Measurements from ENCODE around the gene LHX4. TPM values are rescaled to one million over a fixed set of nuclear protein-coding genes. Genes with fewer than 3 reads are reported as not detected.

LHX4 gene
- total and polyA plus RNA-seq, 2 of the 8 experiments (the other 6 are each of a cell fraction or from before 2014, with no cell fraction given): 0.85 to 4.9 TPM

DNA sequence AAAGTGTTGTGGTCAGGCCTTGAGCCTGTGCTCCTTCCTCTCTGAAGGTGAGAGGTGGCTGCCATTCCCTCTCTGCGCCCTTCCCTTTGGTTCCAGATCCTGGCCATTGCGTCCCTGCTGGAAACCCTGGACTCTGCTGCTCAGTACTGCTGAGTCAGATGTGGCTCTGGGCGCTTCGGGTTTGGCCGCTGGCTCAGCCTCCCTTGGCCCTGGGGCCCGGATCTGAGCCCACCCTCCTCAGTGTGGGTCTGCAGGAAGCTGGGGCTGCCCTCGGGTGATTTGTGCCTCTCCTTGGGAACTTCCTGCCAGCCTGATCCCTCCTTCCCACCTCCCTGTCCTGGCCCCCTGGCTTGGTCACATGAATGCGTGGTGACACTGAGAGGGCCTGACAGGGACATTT, 43.2 kb upstream of the LHX4 start:
- H3K18ac ChIP-seq (ENCODE audit: extremely low read depth, low read length): no peak overlapping the region
- no peak overlapping the region for H3K27ac ChIP-seq (ENCODE audit: low read depth, low read length)
- no peak overlapping the region for H2BK12ac ChIP-seq (ENCODE audit: low read depth, low read length)
- H2AK5ac ChIP-seq (ENCODE audit: low read depth, low read length): no peak overlapping the region
- 83% methylated on average over 8 of the region's 8 CpGs; no CpG with 5 or more reads in 1 of the 2 experiments for WGBS, 2 experiments (ENCODE audit: extremely low coverage in 1 of 2, insufficient coverage in 1 of 2, insufficient read length in 1 of 2, insufficient replicate concordance in 2 of 2, low coverage in 1 of 2, low lambda C conversion rate in 2 of 2, missing lambda C conversion rate in 1 of 2)
- no peak overlapping the region for H3K14ac ChIP-seq (ENCODE audit: insufficient read length)
- no peak overlapping the region for H4K5ac ChIP-seq (ENCODE audit: insufficient read length, low read depth, low read length)
- no peak overlapping the region for H3K23ac ChIP-seq (ENCODE audit: insufficient read length)
- no peak overlapping the region for H2BK15ac ChIP-seq (ENCODE audit: low read length)
- H3K56ac ChIP-seq (replicated peaks; ENCODE audit: insufficient read length, low read depth, low read length): no peak overlapping the region
- H2BK20ac ChIP-seq (ENCODE audit: low read length): no peak overlapping the region
- FAIRE-seq: no peak
- H3K4ac ChIP-seq (replicated peaks; ENCODE audit: insufficient read length, low read depth, low read length): no peak overlapping the region
- no peak overlapping the region for H3K9ac ChIP-seq (replicated peaks in 1 of 4; ENCODE audit: extremely low read depth in 1 of 4, low read depth in 3 of 4, low read length in 3 of 4)
- no peak overlapping the region for H3K4me2 ChIP-seq (ENCODE audit: insufficient read depth in 1 of 2, low read depth in 2 of 2, low read length in 2 of 2)
- H3K27me3 ChIP-seq (replicated peaks in 1 of 4; ENCODE audit: control insufficient read depth in 3 of 4, extremely low read depth in 1 of 4, insufficient read depth in 3 of 4, low read length in 3 of 4): no peaks in the 10 kb centered on the region
- H2BK120ac ChIP-seq (replicated peaks; ENCODE audit: low read depth, low read length): no peak overlapping the region
- H2BK5ac ChIP-seq (ENCODE audit: low read depth, low read length): no peak overlapping the region
- H3K4me1 ChIP-seq (replicated peaks in 1 of 4; ENCODE audit: control insufficient read depth in 3 of 4, insufficient read depth in 4 of 4, low read length in 3 of 4): no peaks in the 10 kb centered on the region
- no peak for TF ChIP-seq NANOG (IDR thresholded peaks at IDR 0.05; ENCODE audit: insufficient read depth, low read depth, low read length, poor library complexity, severe bottlenecking)
- TF ChIP-seq SIN3A (conservative IDR thresholded peaks at IDR 0.05 in 1 of 2, IDR thresholded peaks at IDR 0.05 in 1 of 2; ENCODE audit: low read depth in 1 of 2, low read length in 2 of 2): no peak
- TF ChIP-seq CBX8 (IDR thresholded peaks at IDR 0.05; ENCODE audit: borderline replicate concordance, low read depth, low read length): no peak
- TF ChIP-seq CTBP2 (IDR thresholded peaks at IDR 0.05; ENCODE audit: borderline replicate concordance, insufficient read depth, insufficient read length, low read length): no peak
- TF ChIP-seq CHD1 (IDR thresholded peaks at IDR 0.05; ENCODE audit: low read depth, low read length): no peak
- TF ChIP-seq RFX5 (IDR thresholded peaks at IDR 0.05; ENCODE audit: borderline replicate concordance, low read depth, low read length): no peak
- peaks cover 0 to 7% of the 10 kb centered on the region in 2 experiments for H4K20me1 ChIP-seq (replicated peaks in 1 of 2; ENCODE audit: control insufficient read depth in 1 of 2, insufficient read depth in 2 of 2, low read length in 2 of 2)
- H3K79me2 ChIP-seq (ENCODE audit: control insufficient read depth in 1 of 2, insufficient read depth in 2 of 2, low read length in 2 of 2): no peaks in the 10 kb centered on the region
- H4K8ac ChIP-seq (ENCODE audit: extremely low read depth, insufficient read depth, low read length): no peak overlapping the region
- no peaks in the 10 kb centered on the region; the same call in 1 of the 2 replicates for H3K79me1 ChIP-seq (ENCODE audit: low read depth, low read length)
- H3K4me3 ChIP-seq (ENCODE audit: extremely low read depth in 1 of 4, insufficient read depth in 2 of 4, low read depth in 3 of 4, low read length in 4 of 4): no peak overlapping the region
- H3K23me2 ChIP-seq (ENCODE audit: low read depth, low read length): no peaks in the 10 kb centered on the region
- peaks cover 4 to 26% (median 11%) of the 10 kb centered on the region in 4 experiments; a peak in 7 of 8 replicates for H3K36me3 ChIP-seq (ENCODE audit: control insufficient read depth in 2 of 4, insufficient read depth in 4 of 4, low read length in 3 of 4)
- H2AFZ ChIP-seq (ENCODE audit: low read length): no peak overlapping the region
- ChIA-PET POLR2A (ENCODE audit: partially characterized antibody) (interaction anchor here (2.1 kb wide), 1 partner anchor 11 kb away, joined by 7 read pairs; no protein-coding TSS in a partner anchor), CTCF (ENCODE audit: partially characterized antibody) (interaction anchor here (0.6 to 13.5 kb wide), 20 partner anchors 8 to 315 kb away, joined by 3 to 307 read pairs (median 18); partner anchors contain the start of genes LHX4 and QSOX1)
- H3K9me3 ChIP-seq (ENCODE audit: insufficient read depth in 2 of 2, low read depth in 1 of 2, low read length in 1 of 2): no peaks in the 10 kb centered on the region
- no peak for DNase-seq (ENCODE audit: low read depth in 1 of 2, low spot score in 2 of 2)
- no peak overlapping the region for H4K91ac ChIP-seq (replicated peaks; ENCODE audit: insufficient read length, low read length)

Data from H1 (cell line).